CD8-positive, alpha-beta memory T cell (primary cell): ENCODE results near the gene CNIH1. TPM values are rescaled to one million over a fixed set of nuclear protein-coding genes. Genes with fewer than 3 reads are reported as not detected.

Experiments used
- CTCF ChIA-PET: fragments of 350-600 bp; sonication (Branson Sonifier 250); formaldehyde crosslinking; loops from one replicate; lab custom pipeline; 2021; ENCODE audit warnings: antibody characterized with exemption; lab: Charles Lee
- POLR2A ChIA-PET: fragments of 350-600 bp; sonication (Branson Sonifier 250); formaldehyde crosslinking; loops from one replicate; lab custom pipeline; 2021; ENCODE audit warnings: antibody characterized with exemption; lab: Charles Lee
- DNase-seq, 5 donors: peaks; one replicate each; pipeline versions ENCODE4 v3.0.0 to v3.0.0-alpha.2; 2020 to 2022; ENCODE audit warnings: mixed read lengths in 1 of 5
- H3K27ac ChIP-seq: one replicate; pipeline ENCODE4 v1.7.0; 2013; ENCODE audit warnings: low read depth, mild to moderate bottlenecking, low read length, moderate library complexity
- H3K27me3 ChIP-seq: 2 replicates; pipeline ENCODE4 v1.7.0; 2013; ENCODE audit warnings: low read length, mild to moderate bottlenecking; ENCODE audit not compliant: insufficient read depth, poor library complexity, severe bottlenecking
- H3K36me3 ChIP-seq: 2 replicates; pipeline ENCODE4 v1.7.0; 2013; ENCODE audit warnings: mild to moderate bottlenecking, low read length, moderate library complexity; ENCODE audit not compliant: insufficient read depth
- H3K4me1 ChIP-seq: 2 replicates; pipeline ENCODE4 v1.7.0; 2013; ENCODE audit warnings: mild to moderate bottlenecking, low read length, moderate library complexity; ENCODE audit not compliant: insufficient read depth
- H3K4me3 ChIP-seq: 2 replicates; pipeline ENCODE4 v1.7.0; 2013; ENCODE audit warnings: mild to moderate bottlenecking, low read length
- H3K9me3 ChIP-seq: 2 replicates; pipeline ENCODE4 v1.7.0; 2013; ENCODE audit warnings: mild to moderate bottlenecking, low read length
- H3K27ac Mint-ChIP-seq, 8 donors: one replicate each; pipeline ENCODE4 v1.8.0; 2020 to 2021; ENCODE audit warnings: mixed read lengths in 8 of 8, mild to moderate bottlenecking in 6 of 8, inconsistent platforms in 3 of 8, moderate library complexity in 3 of 8
- H3K27me3 Mint-ChIP-seq, 2 donors: one replicate each; pipeline ENCODE4 v1.8.0; 2020 to 2021; ENCODE audit warnings: mixed read lengths in 2 of 2, mild to moderate bottlenecking in 1 of 2, moderate library complexity in 1 of 2
- H3K36me3 Mint-ChIP-seq, 3 donors: one replicate each; pipeline ENCODE4 v1.8.0; 2020 to 2021; ENCODE audit warnings: mixed read lengths in 3 of 3, inconsistent platforms in 1 of 3, mild to moderate bottlenecking in 1 of 3
- H3K4me1 Mint-ChIP-seq, 3 donors: one replicate each; pipeline ENCODE4 v1.8.0; 2020 to 2021; ENCODE audit warnings: mixed read lengths in 3 of 3, inconsistent platforms in 1 of 3, mild to moderate bottlenecking in 1 of 3
- H3K4me3 Mint-ChIP-seq, 7 donors: one replicate each; pipeline ENCODE4 v1.8.0; 2020 to 2021; ENCODE audit warnings: mixed read lengths in 7 of 7, mild to moderate bottlenecking in 6 of 7, moderate library complexity in 4 of 7, inconsistent platforms in 2 of 7
- H3K9me3 Mint-ChIP-seq, 5 donors: one replicate each; pipeline ENCODE4 v1.8.0; 2020 to 2022; ENCODE audit warnings: mixed read lengths in 5 of 5, mild to moderate bottlenecking in 3 of 5, moderate library complexity in 2 of 5, inconsistent platforms in 1 of 5
- polyA plus RNA-seq: library from polyadenylated mRNA; unstranded; fragments of 300-500 nt; fragmentation: Illumina TruSeq; gene quantifications from one replicate; pipeline ENCODE4 v1.2.3, GENCODE V29; 2021
- total RNA-seq, 2 experiments: library from RNA; stranded (reverse); gene quantifications; one replicate each; pipeline ENCODE4 v1.2.3, GENCODE V29; 2021

Gene CNIH1
- total and polyA plus RNA-seq, 3 experiments from 2014 or later: 84.9 to 104 (median 87.1) TPM

DNA sequence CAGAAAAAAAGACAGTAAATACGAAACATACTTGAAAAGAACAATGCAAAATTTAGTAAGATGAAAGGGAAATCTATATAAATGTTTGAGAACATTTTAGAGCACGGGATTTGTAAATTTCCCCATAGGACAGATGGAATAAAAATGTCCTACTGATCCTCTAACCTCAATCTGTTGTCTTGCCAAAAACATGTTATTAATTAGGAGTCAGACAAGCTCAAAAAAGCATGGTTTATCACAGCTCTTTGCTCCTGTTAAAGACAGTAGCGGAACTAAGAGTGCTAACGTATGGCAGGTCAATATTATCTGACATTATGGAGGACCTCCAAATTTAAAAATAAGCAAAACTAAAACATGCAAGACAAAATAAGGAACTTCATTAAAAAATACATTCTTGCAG, 34.7 kb upstream of the CNIH1 start:
- peak overlapping the region in 3 of 8 donors; percentile 26 to 76 (median 44) for H3K27ac Mint-ChIP-seq
- peaks cover 0 to 72% (median 23%) of the 10 kb centered on the region in 3 donors for H3K36me3 Mint-ChIP-seq
- peaks cover 5 to 6% (median 6%) of the 10 kb centered on the region in 3 donors for H3K4me1 Mint-ChIP-seq
- no peaks in the 10 kb centered on the region for H3K9me3 Mint-ChIP-seq
- no peaks in the 10 kb centered on the region for H3K4me1 ChIP-seq
- H3K4me3 ChIP-seq: no peak overlapping the region
- CTCF ChIA-PET: no interaction called here
- H3K27me3 Mint-ChIP-seq: no peaks in the 10 kb centered on the region
- H3K27ac ChIP-seq: no peak overlapping the region
- POLR2A ChIA-PET: no interaction called here
- H3K9me3 ChIP-seq: no peaks in the 10 kb centered on the region
- DNase-seq: no peak
- H3K4me3 Mint-ChIP-seq: no peak overlapping the region
- no peaks in the 10 kb centered on the region for H3K27me3 ChIP-seq
- H3K36me3 ChIP-seq: peaks cover 6% of the 10 kb centered on the region

DNA sequence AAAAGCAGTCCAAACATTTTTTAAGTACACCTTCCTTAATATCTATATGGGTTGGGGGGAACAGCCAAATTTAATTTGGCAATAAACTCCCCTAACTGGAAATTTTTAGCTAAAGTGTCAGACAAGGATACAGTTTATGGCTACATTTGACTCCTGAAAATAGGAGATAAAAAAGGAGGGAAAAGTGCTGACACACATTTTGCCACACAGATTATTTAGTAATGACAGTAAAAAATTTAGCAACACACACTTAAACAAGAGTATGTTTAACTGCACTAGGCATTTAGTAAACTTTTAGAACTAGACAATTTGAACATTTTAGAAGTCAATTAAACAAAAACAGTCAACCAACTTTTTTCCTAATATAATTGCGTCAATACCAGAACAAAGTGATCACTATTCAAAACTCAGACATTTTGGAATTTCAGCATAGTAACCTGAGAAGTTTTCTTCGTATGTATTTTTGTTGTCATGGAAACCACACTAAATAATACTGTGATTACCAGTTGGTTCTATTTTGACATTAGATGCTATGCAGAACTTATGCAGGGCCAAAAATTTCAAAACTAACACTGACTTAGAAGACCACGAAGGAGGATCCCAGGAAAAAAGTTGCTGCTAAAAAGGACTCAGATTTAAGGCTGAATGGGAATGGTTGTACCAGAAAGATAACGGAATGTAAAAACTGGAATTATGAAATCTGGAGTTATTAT, 34.2 kb upstream of the CNIH1 start:
- H3K27ac ChIP-seq: no peak overlapping the region
- ChIA-PET POLR2A (no interaction called here), CTCF (no interaction called here)
- DNase-seq: no peak
- no peaks in the 10 kb centered on the region for H3K9me3 ChIP-seq
- H3K4me3 ChIP-seq: no peak overlapping the region
- peak overlapping the region in 4 of 8 donors; percentile 26 to 76 (median 48) for H3K27ac Mint-ChIP-seq
- no peaks in the 10 kb centered on the region for H3K9me3 Mint-ChIP-seq
- H3K27me3 ChIP-seq: no peaks in the 10 kb centered on the region
- peaks cover 5 to 6% (median 6%) of the 10 kb centered on the region in 3 donors for H3K4me1 Mint-ChIP-seq
- H3K27me3 Mint-ChIP-seq: no peaks in the 10 kb centered on the region
- H3K36me3 ChIP-seq: peaks cover 6% of the 10 kb centered on the region
- peaks cover 0 to 71% (median 24%) of the 10 kb centered on the region in 3 donors for H3K36me3 Mint-ChIP-seq
- no peaks in the 10 kb centered on the region for H3K4me1 ChIP-seq
- H3K4me3 Mint-ChIP-seq: no peak overlapping the region

DNA sequence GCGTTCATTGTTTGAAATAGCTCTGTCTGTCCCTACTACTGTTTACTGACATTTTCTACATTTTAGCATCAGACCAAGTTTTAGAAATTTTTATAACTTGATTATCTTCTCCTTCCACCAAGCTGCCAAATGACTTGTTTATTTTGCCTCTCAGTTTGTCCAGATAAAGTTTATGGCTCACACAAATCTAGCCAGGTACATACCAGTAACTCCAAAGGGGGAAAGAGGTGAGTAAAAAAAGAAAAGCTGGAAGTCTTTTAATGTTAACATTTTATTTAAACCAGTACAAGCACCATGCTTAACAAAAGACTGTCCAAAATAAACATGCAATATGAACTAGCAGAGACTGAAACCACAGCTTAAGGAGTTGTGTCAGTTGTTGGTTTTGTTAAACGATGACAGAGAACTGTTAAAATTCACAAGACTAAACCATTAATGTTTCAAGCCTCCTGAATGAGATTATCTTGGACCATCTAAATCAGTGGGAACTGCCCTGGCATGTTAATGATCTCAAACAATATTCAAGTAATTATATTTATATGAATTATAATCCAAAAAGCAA, 33.1 kb upstream of the CNIH1 start:
- H3K4me1 ChIP-seq: no peaks in the 10 kb centered on the region
- Mint-ChIP-seq H3K27ac (no peak overlapping the region), H3K4me3 (no peak overlapping the region), H3K27me3 (peaks cover 0 to 1% of the 10 kb centered on the region in 2 donors), H3K9me3 (no peaks in the 10 kb centered on the region), H3K36me3 (peaks cover 0 to 62% (median 22%) of the 10 kb centered on the region in 3 donors), H3K4me1 (peaks cover 5 to 6% (median 6%) of the 10 kb centered on the region in 3 donors)
- ChIA-PET POLR2A (no interaction called here), CTCF (no interaction called here)
- H3K27me3 ChIP-seq: no peaks in the 10 kb centered on the region
- no peaks in the 10 kb centered on the region for H3K9me3 ChIP-seq
- H3K27ac ChIP-seq: no peak overlapping the region
- H3K36me3 ChIP-seq: peaks cover 6% of the 10 kb centered on the region
- DNase-seq: no peak
- no peak overlapping the region for H3K4me3 ChIP-seq

DNA sequence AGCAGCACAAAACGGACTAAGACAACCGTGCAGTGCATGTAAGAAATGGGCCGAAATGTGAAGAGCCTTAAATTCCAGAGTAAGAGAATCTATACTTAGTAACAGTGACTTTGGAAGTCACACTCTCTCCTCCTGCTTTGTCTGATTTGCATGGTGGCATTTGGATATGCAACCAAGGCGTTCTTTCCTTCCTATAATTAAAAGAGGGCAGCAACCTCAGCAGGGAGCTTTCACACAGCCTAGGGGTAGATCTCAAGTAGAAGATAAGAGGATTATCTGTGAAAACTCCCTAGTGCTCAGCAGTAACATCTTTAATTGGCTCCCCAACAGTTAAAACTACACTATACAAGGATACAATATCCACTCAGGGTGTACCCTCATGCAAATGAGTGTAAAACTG, 31.1 kb upstream of the CNIH1 start:
- H3K4me1 ChIP-seq: no peaks in the 10 kb centered on the region
- Mint-ChIP-seq H3K4me3 (no peak overlapping the region), H3K27ac (no peak overlapping the region), H3K9me3 (peaks cover 1 to 10% (median 8%) of the 10 kb centered on the region in 5 donors), H3K27me3 (peaks cover 0 to 3% of the 10 kb centered on the region in 2 donors), H3K4me1 (peaks cover 3 to 6% (median 5%) of the 10 kb centered on the region in 3 donors), H3K36me3 (peaks cover 8 to 56% (median 17%) of the 10 kb centered on the region in 3 donors)
- H3K9me3 ChIP-seq: no peaks in the 10 kb centered on the region
- no peak overlapping the region for H3K4me3 ChIP-seq
- CTCF ChIA-PET: no interaction called here
- POLR2A ChIA-PET: no interaction called here
- no peak for DNase-seq
- no peaks in the 10 kb centered on the region for H3K36me3 ChIP-seq
- no peak overlapping the region for H3K27ac ChIP-seq
- H3K27me3 ChIP-seq: no peaks in the 10 kb centered on the region

DNA sequence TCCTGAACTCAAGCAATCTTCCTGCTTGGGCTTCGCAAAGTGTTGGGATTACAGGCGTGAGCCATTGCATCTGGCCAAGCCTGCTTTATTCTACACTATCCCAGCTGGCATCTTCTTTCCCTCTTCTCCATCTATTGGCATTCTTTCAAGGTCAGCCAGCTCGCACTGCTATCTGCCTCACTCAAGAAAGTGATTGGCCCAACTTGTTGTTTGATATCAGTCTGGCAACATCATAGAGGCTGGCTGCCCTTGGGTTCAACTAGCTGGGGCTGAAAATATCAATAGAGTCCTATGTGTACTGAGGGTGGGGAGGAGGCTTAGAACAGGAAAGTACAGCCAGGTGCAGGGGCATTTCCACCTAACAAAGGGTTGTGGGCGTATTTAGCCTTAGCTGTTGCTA, 30.5 kb upstream of the CNIH1 start:
- no peaks in the 10 kb centered on the region for H3K4me1 ChIP-seq
- H3K4me3 ChIP-seq: no peak overlapping the region
- Mint-ChIP-seq H3K27ac (peak overlapping the region in 2 of 8 donors; percentile 43 to 47), H3K9me3 (peaks cover 5 to 14% (median 12%) of the 10 kb centered on the region in 5 donors), H3K36me3 (peaks cover 15 to 53% (median 16%) of the 10 kb centered on the region in 3 donors), H3K27me3 (peaks cover 0 to 3% of the 10 kb centered on the region in 2 donors), H3K4me3 (no peak overlapping the region), H3K4me1 (peaks cover 3 to 6% (median 5%) of the 10 kb centered on the region in 3 donors)
- ChIA-PET CTCF (no interaction called here), POLR2A (no interaction called here)
- no peak overlapping the region for H3K27ac ChIP-seq
- H3K9me3 ChIP-seq: no peaks in the 10 kb centered on the region
- no peak for DNase-seq
- no peaks in the 10 kb centered on the region for H3K27me3 ChIP-seq
- no peaks in the 10 kb centered on the region for H3K36me3 ChIP-seq

DNA sequence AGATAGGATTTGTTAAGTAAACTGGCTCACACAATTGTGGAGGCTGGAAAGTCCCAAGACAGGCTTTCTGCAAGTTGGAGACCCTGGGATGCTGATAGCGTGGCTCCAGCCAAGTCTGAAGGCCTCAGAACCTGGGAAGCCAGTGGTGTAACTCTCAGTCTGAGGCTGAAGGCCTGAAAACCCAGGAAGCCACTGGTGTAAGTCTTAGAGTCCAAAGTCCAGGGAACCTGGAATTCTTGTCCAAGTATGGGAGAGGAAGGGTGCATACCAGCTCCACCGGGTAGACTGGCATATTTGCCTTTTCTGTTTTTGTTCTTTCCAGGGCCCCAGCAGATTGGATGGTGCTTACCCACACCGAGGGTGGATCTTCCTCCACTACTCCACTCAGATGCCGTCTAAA, 29.5 kb upstream of the CNIH1 start:
- Mint-ChIP-seq H3K27ac (peak overlapping the region in 2 of 8 donors; percentile 49 to 56), H3K36me3 (peaks cover 11 to 44% (median 16%) of the 10 kb centered on the region in 3 donors), H3K27me3 (peaks cover 0 to 3% of the 10 kb centered on the region in 2 donors), H3K4me1 (peaks cover 2 to 3% (median 2%) of the 10 kb centered on the region in 3 donors), H3K4me3 (peak overlapping the region in 1 of 7 donors; percentile 18), H3K9me3 (peaks cover 9 to 14% (median 12%) of the 10 kb centered on the region in 5 donors)
- H3K27me3 ChIP-seq: no peaks in the 10 kb centered on the region
- no peak overlapping the region for H3K27ac ChIP-seq
- no peak for DNase-seq
- CTCF ChIA-PET: no interaction called here
- H3K4me1 ChIP-seq: no peaks in the 10 kb centered on the region
- POLR2A ChIA-PET: no interaction called here
- no peaks in the 10 kb centered on the region for H3K9me3 ChIP-seq
- H3K36me3 ChIP-seq: no peaks in the 10 kb centered on the region
- H3K4me3 ChIP-seq: no peak overlapping the region

DNA sequence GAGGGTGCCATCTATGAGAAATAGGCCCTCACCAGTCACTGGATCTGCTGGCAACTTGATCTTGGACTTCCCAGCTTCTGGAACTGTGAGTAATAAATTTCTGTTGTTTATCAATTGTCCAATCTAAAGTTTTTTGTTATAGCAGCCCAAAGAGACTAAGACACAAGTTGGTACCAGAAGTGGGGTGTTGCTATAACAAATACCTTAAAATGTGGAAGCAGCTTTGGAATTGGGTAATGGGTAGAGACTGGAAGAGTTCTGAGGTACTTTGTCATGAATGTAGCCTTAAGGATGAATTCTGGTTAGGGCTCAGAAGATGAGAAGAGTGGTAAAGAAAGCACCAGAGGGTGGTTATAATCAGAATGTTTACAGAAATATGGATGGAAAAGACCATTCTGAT, 26.1 kb upstream of the CNIH1 start:
- H3K4me1 Mint-ChIP-seq: no peaks in the 10 kb centered on the region
- peaks cover 9 to 14% (median 12%) of the 10 kb centered on the region in 5 donors for H3K9me3 Mint-ChIP-seq
- H3K4me3 ChIP-seq: no peak overlapping the region
- peaks cover 3 to 4% of the 10 kb centered on the region in 2 donors for H3K27me3 Mint-ChIP-seq
- H3K36me3 Mint-ChIP-seq: peaks cover 2 to 16% (median 16%) of the 10 kb centered on the region in 3 donors
- no peaks in the 10 kb centered on the region for H3K27me3 ChIP-seq
- CTCF ChIA-PET: interaction anchor here (0.7 kb wide), 1 partner anchor 25 kb away, joined by 3 read pairs; no protein-coding TSS in a partner anchor
- no peaks in the 10 kb centered on the region for H3K36me3 ChIP-seq
- no peaks in the 10 kb centered on the region for H3K4me1 ChIP-seq
- POLR2A ChIA-PET: no interaction called here
- H3K4me3 Mint-ChIP-seq: no peak overlapping the region
- H3K27ac Mint-ChIP-seq: no peak overlapping the region
- H3K9me3 ChIP-seq: no peaks in the 10 kb centered on the region
- no peak overlapping the region for H3K27ac ChIP-seq
- no peak for DNase-seq

DNA sequence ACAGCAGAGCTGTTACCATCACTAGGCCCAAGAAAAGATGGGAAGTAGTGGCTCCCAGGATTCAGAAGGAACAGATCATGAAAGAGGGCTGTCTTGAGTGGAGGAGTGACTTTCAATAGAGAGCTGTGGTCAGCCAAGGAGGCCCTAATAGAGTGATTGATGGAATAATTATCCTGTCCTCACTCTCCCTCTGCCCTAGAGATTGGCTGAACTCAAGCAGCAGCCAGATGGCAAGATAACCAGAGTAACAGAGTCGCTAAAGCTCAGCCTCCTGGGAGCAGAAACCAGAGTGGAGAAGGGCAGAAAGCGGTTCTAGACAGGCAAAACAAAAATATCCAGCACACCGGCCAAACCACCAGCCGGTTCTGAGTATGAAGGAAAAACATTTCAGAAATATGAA, 24.5 kb upstream of the CNIH1 start:
- H3K27me3 ChIP-seq: no peaks in the 10 kb centered on the region
- H3K4me3 ChIP-seq: no peak overlapping the region
- Mint-ChIP-seq H3K27me3 (peaks cover 3 to 4% of the 10 kb centered on the region in 2 donors), H3K9me3 (peaks cover 9 to 14% (median 12%) of the 10 kb centered on the region in 5 donors), H3K36me3 (peaks cover 2 to 16% (median 14%) of the 10 kb centered on the region in 3 donors), H3K4me1 (no peaks in the 10 kb centered on the region), H3K27ac (no peak overlapping the region), H3K4me3 (no peak overlapping the region)
- H3K4me1 ChIP-seq: no peaks in the 10 kb centered on the region
- H3K36me3 ChIP-seq: no peaks in the 10 kb centered on the region
- DNase-seq: no peak
- no peaks in the 10 kb centered on the region for H3K9me3 ChIP-seq
- no peak overlapping the region for H3K27ac ChIP-seq
- CTCF ChIA-PET: no interaction called here
- POLR2A ChIA-PET: no interaction called here
